ENCODE results near the gene NDFIP1. TPM values are rescaled to one million over a fixed set of nuclear protein-coding genes. Genes with fewer than 3 reads are reported as not detected.
A peak's percentile ranks its signal among the peaks of the same experiment; 100 is the strongest.

NDFIP1 gene
- total and polyA plus RNA-seq, 12 donors, result 26.7 to 313 (median 89.2) TPM

- Histone ChIP-seq H3K4me1 (replicated peaks in 1 of 2) (peaks cover 0 to 3% of the 10 kb centered on the region in 2 donors), H3K27me3 (no peaks in the 10 kb centered on the region), H3K9me3 (replicated peaks in 1 of 3) (no peaks in the 10 kb centered on the region), H3K4me3 (no peak overlapping the region), H3K27ac (no peak overlapping the region), H3K36me3 (replicated peaks in 1 of 2) (no peaks in the 10 kb centered on the region)
- no peak for DNase-seq
- 80 to 92% (median 83%) methylated on average over 5 of the region's 5 CpGs for WGBS, 4 donors
- intact Hi-C loops (cut with DNase I), result no loop called here
- no peak for TF ChIP-seq POLR2A (IDR thresholded peaks at IDR 0.05)
- TF ChIP-seq, protein P1, sequence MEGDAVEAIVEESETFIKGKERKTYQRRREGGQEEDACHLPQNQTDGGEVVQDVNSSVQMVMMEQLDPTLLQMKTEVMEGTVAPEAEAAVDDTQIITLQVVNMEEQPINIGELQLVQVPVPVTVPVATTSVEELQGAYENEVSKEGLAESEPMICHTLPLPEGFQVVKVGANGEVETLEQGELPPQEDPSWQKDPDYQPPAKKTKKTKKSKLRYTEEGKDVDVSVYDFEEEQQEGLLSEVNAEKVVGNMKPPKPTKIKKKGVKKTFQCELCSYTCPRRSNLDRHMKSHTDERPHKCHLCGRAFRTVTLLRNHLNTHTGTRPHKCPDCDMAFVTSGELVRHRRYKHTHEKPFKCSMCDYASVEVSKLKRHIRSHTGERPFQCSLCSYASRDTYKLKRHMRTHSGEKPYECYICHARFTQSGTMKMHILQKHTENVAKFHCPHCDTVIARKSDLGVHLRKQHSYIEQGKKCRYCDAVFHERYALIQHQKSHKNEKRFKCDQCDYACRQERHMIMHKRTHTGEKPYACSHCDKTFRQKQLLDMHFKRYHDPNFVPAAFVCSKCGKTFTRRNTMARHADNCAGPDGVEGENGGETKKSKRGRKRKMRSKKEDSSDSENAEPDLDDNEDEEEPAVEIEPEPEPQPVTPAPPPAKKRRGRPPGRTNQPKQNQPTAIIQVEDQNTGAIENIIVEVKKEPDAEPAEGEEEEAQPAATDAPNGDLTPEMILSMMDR (IDR thresholded peaks at IDR 0.05), result no peak
Observed at GRCh38 chr5:142191776-142192175, 83.2 kb downstream of the NDFIP1 start.

- no peak overlapping the region for H3K27ac ChIP-seq
- no peaks in the 10 kb centered on the region for H3K9me3 ChIP-seq (replicated peaks in 1 of 3)
- H3K4me1 ChIP-seq (replicated peaks in 1 of 2), result no peaks in the 10 kb centered on the region
- H3K36me3 ChIP-seq (replicated peaks in 1 of 2), result no peaks in the 10 kb centered on the region
- WGBS, 4 donors, result 83 to 87% (median 86%) methylated on average over 15 of the region's 15 CpGs
- intact Hi-C loops (cut with DNase I), result no loop called here
- TF ChIP-seq, protein P1 (IDR thresholded peaks at IDR 0.05), result no peak
- TF ChIP-seq POLR2A (IDR thresholded peaks at IDR 0.05), result no peak
- no peaks in the 10 kb centered on the region for H3K27me3 ChIP-seq
- DNase-seq, result no peak
- no peak overlapping the region for H3K4me3 ChIP-seq
Observed at GRCh38 chr5:142192286-142193113, 83.9 kb downstream of the NDFIP1 start.

DNA sequence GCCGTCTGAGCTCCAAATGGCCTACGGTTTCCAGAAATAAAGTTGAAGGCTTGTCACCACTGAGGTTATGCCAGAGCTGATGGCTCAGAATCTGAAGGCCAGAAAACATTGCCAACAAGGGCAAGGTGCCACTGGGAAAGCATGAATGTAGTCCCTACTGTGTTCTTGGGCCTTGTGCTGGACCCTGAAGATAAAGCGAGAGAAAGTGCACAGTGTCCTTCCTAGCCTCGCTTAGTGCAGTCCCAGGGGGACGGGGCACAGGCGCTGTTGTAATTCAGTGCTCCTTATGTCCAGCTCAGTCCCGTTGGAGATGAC, 84.5 kb downstream of the NDFIP1 start:
- TF ChIP-seq, protein P1 (IDR thresholded peaks at IDR 0.05), result no peak
- no peak for TF ChIP-seq POLR2A (IDR thresholded peaks at IDR 0.05)
- H3K4me3 ChIP-seq, result no peak overlapping the region
- no peaks in the 10 kb centered on the region for H3K27me3 ChIP-seq
- intact Hi-C loops (cut with DNase I), result no loop called here
- no peak overlapping the region for H3K27ac ChIP-seq
- no peaks in the 10 kb centered on the region for H3K4me1 ChIP-seq (replicated peaks in 1 of 2)
- DNase-seq, result peak in 1 of 7 donors; percentile 8
- 55 to 78% (median 59%) methylated on average over 6 to 7 of the region's 7 CpGs for WGBS, 4 donors
- H3K36me3 ChIP-seq (replicated peaks in 1 of 2), result no peaks in the 10 kb centered on the region
- no peaks in the 10 kb centered on the region for H3K9me3 ChIP-seq (replicated peaks in 1 of 3)

DNA sequence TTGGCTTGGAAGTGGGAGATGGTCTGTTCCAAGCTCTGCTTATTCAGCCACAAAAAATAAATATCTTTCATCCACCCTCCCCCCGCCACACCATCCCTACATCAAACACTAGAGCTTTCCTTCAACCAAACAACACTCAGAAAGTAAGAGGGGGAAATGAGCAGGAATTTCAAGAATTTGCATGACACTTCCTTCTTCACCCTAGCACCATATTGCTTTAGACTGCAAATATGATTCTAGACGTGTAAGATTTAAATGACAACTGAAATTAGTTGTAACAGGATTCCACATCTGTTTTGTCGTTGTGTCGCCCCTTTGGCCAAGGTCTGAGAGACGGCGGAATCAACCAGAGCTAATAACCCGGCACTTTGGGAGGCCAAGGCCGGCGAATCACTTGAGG, 88.5 kb downstream of the NDFIP1 start:
- intact Hi-C loops (cut with DNase I), result no loop called here
- Histone ChIP-seq H3K27me3 (no peaks in the 10 kb centered on the region), H3K27ac (no peak overlapping the region), H3K4me3 (no peak overlapping the region), H3K4me1 (replicated peaks in 1 of 2) (no peaks in the 10 kb centered on the region), H3K9me3 (replicated peaks in 1 of 3) (no peaks in the 10 kb centered on the region), H3K36me3 (replicated peaks in 1 of 2) (no peaks in the 10 kb centered on the region)
- TF ChIP-seq, protein P1 (IDR thresholded peaks at IDR 0.05), result no peak
- no peak for TF ChIP-seq POLR2A (IDR thresholded peaks at IDR 0.05)
- 64 to 80% (median 78%) methylated on average over 9 of the region's 9 CpGs for WGBS, 4 donors
- no peak for DNase-seq

Data from adrenal gland (tissue), 12 donors.